HUES64 (cell line): Measurements from ENCODE around the gene TIMM10B. TPM values are rescaled to one million over a fixed set of nuclear protein-coding genes. Genes with fewer than 3 reads are reported as not detected.

Experiments used
- H3K27ac ChIP-seq: 2 replicates; pipeline ENCODE4 v1.7.0; 2013; ENCODE audit warnings: low read depth, low read length, inconsistent platforms
- H3K27me3 ChIP-seq: 2 replicates; pipeline ENCODE4 v1.6.1; 2013; ENCODE audit warnings: mild to moderate bottlenecking, low read length; ENCODE audit not compliant: insufficient read depth
- H3K36me3 ChIP-seq: 2 replicates; pipeline ENCODE4 v1.6.1; 2013; ENCODE audit warnings: mild to moderate bottlenecking, low read length; ENCODE audit not compliant: insufficient read depth
- H3K4me1 ChIP-seq: 2 replicates; pipeline ENCODE4 v1.6.1; 2013; ENCODE audit warnings: mild to moderate bottlenecking, low read length, moderate library complexity; ENCODE audit not compliant: insufficient read depth
- H3K4me3 ChIP-seq: 2 replicates; pipeline ENCODE4 v1.5.1; 2013; ENCODE audit warnings: mild to moderate bottlenecking, low read length, moderate library complexity
- H3K9ac ChIP-seq: 2 replicates; pipeline ENCODE4 v1.6.1; 2013; ENCODE audit warnings: mild to moderate bottlenecking, low read depth, low read length
- H3K9me3 ChIP-seq: 2 replicates; pipeline ENCODE4 v1.6.1; 2013; ENCODE audit warnings: low read depth, low read length; ENCODE audit not compliant: insufficient read depth
- WGBS: fragments of 150-250, 120-280 bp; methylation state at CpG from one replicate; pipeline ENCODE4 v1.1.7; 2013; ENCODE audit warnings: missing lambda C conversion rate; 5-methylcytosine and 5-hydroxymethylcytosine counted together
- polyA plus RNA-seq, 2 experiments: library from polyadenylated mRNA; stranded (reverse); fragments of 50-300 nt; gene quantifications; one replicate each; pipeline ENCODE4 v1.2.3, GENCODE V29; 2013

TIMM10B gene
- polyA plus RNA-seq (2013, experiment 1 of 2), result 30.7 TPM
- 31.5 TPM for polyA plus RNA-seq (2013, experiment 2 of 2)

DNA sequence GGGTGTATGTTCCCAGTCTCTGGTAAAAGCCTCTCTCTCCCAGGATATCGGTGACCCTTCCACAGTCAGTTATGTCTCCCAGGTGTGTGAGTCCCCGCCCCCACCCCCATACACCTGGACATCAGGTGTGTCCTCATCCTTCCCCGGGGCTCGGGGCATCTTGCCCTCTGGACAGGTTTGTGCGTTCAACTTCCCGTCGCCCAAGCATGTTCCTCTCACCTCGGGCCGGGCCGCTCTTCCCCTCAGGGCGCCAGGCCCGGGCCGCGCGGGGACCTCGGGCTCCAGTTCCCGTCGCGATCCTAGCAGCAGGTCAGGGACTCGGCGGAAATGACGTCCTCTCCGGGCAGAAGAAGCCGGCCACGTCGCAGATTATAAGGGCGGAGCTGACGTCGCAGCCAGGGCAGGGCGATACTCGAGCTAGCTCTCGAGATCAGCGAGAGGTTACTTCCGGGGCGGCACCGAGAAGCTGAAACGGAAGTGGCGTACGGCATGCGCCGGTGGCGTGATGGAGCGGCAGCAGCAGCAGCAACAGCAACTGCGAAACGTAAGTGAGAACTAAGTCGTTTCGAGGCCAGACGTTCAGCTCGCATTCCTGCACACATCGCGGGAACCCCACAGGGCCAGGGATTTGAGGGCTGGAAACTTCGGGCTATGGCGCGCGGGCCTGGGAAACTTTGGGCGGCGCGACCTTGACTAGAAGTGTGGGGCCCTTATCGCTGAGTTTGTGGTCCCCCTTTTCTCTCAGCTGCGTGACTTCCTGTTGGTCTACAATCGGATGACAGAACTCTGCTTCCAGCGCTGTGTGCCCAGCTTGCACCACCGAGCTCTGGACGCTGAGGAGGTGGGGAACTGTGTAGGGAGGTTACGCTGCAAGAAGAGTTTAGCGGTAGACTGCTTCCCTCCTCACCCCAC lies at the start of gene TIMM10B, which contains the start of gene ARFIP2:
TIMM10B (plus strand) TSS at position 490 of the 912 bp plus-strand sequence; CDS start at position 506, 16 bp downstream.
ARFIP2 (minus strand) TSS at position 320 of the 912 bp plus-strand sequence. CDS start 910 bp downstream, outside the sequence.
- Histone ChIP-seq H3K27ac (peak within 1 kb of the TSS; percentile 93), H3K4me1 (peaks cover 8% of the 10 kb centered on the region; the same call in 1 of the 2 replicates), H3K9me3 (no peaks in the 10 kb centered on the region), H3K4me3 (peak within 1 kb of the TSS; percentile 94), H3K27me3 (no peaks in the 10 kb centered on the region), H3K9ac (peak within 1 kb of the TSS; percentile 94), H3K36me3 (peaks cover 79% of the 10 kb centered on the region)
- under 1% methylated on average over 64 of the region's 66 CpGs for WGBS

- H3K36me3 ChIP-seq, result no peaks in the 10 kb centered on the region
- no peaks in the 10 kb centered on the region for H3K9me3 ChIP-seq
- no peak overlapping the region for H3K9ac ChIP-seq
- H3K27ac ChIP-seq, result no peak overlapping the region
- H3K27me3 ChIP-seq, result no peaks in the 10 kb centered on the region
- H3K4me1 ChIP-seq, result peaks cover 5% of the 10 kb centered on the region
- WGBS, result 82% methylated on average over 3 of the region's 3 CpGs
- no peak overlapping the region for H3K4me3 ChIP-seq
Measured at GRCh38 chr11:6431861-6432260, 49.4 kb upstream of the TIMM10B start.

GRCh38 chr11:6433998-6434660 lies 47.2 kb upstream of the TIMM10B start:
- H3K27ac ChIP-seq, result no peak overlapping the region
- H3K9me3 ChIP-seq, result no peaks in the 10 kb centered on the region
- WGBS, result 88% methylated on average over 5 of the region's 5 CpGs

DNA sequence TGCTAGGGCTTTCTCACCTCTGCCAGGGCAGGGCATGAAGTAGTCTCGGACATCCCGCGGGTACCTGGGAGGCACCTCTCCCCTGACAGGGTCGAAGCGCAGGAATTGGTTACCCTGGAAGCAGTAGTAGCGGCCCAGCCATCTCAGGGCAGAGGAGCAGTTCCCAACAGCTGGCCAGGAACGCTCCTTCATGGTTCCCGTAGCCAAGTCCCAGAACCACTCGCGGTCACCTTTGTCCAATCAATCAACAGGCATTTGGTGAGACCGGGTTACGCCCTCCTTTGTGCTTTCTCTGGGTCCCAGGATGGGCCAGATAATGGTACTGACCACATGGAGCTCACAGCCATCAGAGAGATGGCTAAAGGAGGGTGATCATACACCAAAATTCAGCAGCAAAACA lies 43.9 kb upstream of the TIMM10B start:
- WGBS, result 92% methylated on average over 12 of the region's 12 CpGs
- Histone ChIP-seq H3K9ac (no peak overlapping the region), H3K36me3 (no peaks in the 10 kb centered on the region), H3K27ac (no peak overlapping the region), H3K27me3 (no peaks in the 10 kb centered on the region), H3K4me1 (no peaks in the 10 kb centered on the region), H3K4me3 (no peak overlapping the region), H3K9me3 (no peaks in the 10 kb centered on the region)

More at GRCh38 chr11:6433998-6434660, 47.2 kb upstream of the TIMM10B start:
- Histone ChIP-seq H3K27me3 (no peaks in the 10 kb centered on the region), H3K9ac (no peak overlapping the region), H3K4me3 (no peak overlapping the region), H3K36me3 (no peaks in the 10 kb centered on the region), H3K4me1 (no peaks in the 10 kb centered on the region)

DNA sequence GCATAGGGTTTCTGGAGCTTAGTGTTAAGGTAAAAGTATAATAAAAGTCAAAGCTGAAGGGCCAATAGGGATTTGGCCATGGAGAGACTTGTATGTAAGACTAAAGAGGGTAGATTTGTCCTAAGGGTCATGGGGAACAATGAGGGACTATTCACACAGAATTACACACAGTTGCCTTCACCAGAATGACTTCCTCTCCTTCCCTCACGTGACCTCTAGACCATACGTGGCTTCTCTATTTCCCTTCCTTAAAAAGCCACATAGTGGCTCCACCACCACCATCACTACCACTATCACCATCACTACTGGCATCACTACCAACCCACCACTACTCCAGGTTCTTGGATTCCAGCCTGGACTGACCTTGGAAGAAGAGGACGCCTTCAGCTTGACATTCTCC lies 43.3 kb upstream of the TIMM10B start:
- 88% methylated on average over 3 of the region's 3 CpGs for WGBS
- Histone ChIP-seq H3K9me3 (no peaks in the 10 kb centered on the region), H3K4me3 (no peak overlapping the region), H3K27ac (no peak overlapping the region), H3K36me3 (no peaks in the 10 kb centered on the region), H3K9ac (no peak overlapping the region), H3K4me1 (no peaks in the 10 kb centered on the region), H3K27me3 (no peaks in the 10 kb centered on the region)

DNA sequence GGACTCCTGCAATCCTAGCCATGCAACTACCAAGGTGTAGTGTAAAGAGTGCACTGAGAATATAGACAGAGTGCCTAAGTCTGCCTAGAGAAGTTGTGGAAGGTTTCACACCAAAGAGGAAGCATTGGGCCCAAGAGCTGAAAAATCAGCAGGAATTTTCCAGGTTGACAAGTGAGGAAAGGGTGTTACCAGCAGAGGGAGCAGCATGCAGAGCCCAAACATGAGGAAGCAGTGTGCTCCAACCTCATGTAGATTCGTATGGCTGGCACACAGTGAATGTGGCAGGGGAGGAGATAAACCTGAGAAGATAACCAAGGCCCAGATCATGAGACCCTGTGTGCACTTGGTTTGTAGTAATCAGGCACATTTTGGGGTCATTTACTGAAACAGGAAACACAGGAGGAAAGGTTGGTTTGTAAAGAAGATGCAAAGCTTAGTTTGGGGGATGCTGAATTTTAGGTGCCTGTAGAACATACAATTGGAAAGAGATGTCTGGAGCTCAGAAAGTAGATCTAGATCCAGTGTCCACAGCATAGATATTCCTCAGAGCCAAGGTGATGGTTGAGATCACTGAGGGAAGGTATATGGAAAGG lies 42.2 kb upstream of the TIMM10B start:
- no peaks in the 10 kb centered on the region for H3K36me3 ChIP-seq
- no peaks in the 10 kb centered on the region for H3K4me1 ChIP-seq
- H3K9ac ChIP-seq, result no peak overlapping the region
- no peaks in the 10 kb centered on the region for H3K9me3 ChIP-seq
- 33% methylated on average over 1 of the region's 1 CpG for WGBS
- no peak overlapping the region for H3K4me3 ChIP-seq
- no peaks in the 10 kb centered on the region for H3K27me3 ChIP-seq
- H3K27ac ChIP-seq, result no peak overlapping the region

- no peaks in the 10 kb centered on the region for H3K4me1 ChIP-seq
- no peak within 1 kb of the TSS; the same call in 1 of the 2 replicates for H3K27ac ChIP-seq
- no peak within 1 kb of the TSS for H3K4me3 ChIP-seq
- no peaks in the 10 kb centered on the region for H3K36me3 ChIP-seq
- H3K9me3 ChIP-seq, result no peaks in the 10 kb centered on the region
- no peak within 1 kb of the TSS for H3K9ac ChIP-seq
- WGBS, result 71% methylated on average over 3 of the region's 3 CpGs
- H3K27me3 ChIP-seq, result no peaks in the 10 kb centered on the region
Measured at GRCh38 chr11:6440906-6441358, 40.4 kb upstream of the TIMM10B start, which contains the start of gene HPX. Gene HPX, minus strand, starts transcription at chr11:6440987. Its CDS starts 24 bp downstream, at chr11:6440963.

DNA sequence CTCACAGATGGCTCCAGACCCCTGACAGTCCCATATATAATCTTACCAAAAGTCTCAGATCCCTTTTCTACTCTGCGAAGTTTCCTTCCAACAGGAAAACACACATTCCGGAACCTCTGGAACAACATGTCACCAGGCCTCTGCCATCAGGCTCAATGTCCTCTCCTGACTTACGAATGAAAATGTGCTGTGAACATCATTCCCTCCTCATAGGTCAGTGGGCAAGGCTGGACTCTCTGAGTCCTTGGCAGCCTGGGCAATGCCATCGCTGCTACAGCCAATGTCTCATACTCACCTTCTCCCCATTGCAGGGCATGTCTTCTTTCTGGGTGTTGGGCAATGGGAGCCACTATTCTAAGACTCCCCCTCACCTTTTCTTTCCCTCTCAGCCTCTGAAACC lies 38.9 kb upstream of the TIMM10B start:
- H3K27me3 ChIP-seq, result no peaks in the 10 kb centered on the region
- no peaks in the 10 kb centered on the region for H3K36me3 ChIP-seq
- no peak overlapping the region for H3K4me3 ChIP-seq
- no peaks in the 10 kb centered on the region for H3K9me3 ChIP-seq
- H3K9ac ChIP-seq, result no peak overlapping the region
- H3K27ac ChIP-seq, result no peak overlapping the region
- H3K4me1 ChIP-seq, result no peaks in the 10 kb centered on the region
- WGBS, result 91% methylated on average over 4 of the region's 4 CpGs

DNA sequence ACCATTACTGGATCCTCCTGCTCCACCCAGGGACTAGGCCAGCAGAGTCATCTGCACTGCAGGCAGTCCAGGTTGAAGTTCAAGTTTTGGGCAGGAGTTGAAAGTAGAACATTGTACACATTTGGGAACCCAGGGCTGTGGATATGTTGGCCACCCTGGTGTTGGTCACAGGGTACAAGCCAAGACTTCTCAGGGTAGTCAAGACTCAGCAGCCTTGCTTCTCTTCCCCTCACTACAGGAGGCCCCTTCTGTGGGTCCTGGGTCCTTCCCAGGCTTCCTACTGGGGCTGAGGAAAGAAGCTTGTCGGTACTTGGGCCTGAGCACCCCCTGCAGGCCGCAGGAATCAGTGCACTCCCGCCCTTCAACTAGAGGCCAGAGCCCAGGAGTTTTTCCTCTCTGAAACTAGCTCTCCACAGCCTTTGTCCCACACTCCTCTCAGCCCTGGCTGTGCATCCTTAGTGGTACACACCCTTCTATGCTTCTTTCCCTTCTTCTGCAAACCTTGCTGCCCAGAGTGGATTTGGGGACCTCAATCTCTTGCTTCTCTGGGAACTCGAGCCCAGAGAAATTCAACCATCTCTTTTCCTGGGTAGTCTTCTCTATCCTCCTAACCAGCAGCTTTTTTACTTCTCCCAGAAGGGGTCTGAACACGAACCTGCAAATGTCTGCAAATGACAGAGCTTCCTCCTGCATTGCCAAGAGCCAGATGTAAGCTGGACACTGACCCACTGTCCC lies 37.9 kb upstream of the TIMM10B start:
- H3K9ac ChIP-seq, result no peak overlapping the region
- H3K9me3 ChIP-seq, result no peaks in the 10 kb centered on the region
- H3K27me3 ChIP-seq, result no peaks in the 10 kb centered on the region
- 25% methylated on average over 5 of the region's 5 CpGs for WGBS
- H3K27ac ChIP-seq, result no peak overlapping the region
- no peaks in the 10 kb centered on the region for H3K36me3 ChIP-seq
- no peak overlapping the region for H3K4me3 ChIP-seq
- no peaks in the 10 kb centered on the region for H3K4me1 ChIP-seq

DNA sequence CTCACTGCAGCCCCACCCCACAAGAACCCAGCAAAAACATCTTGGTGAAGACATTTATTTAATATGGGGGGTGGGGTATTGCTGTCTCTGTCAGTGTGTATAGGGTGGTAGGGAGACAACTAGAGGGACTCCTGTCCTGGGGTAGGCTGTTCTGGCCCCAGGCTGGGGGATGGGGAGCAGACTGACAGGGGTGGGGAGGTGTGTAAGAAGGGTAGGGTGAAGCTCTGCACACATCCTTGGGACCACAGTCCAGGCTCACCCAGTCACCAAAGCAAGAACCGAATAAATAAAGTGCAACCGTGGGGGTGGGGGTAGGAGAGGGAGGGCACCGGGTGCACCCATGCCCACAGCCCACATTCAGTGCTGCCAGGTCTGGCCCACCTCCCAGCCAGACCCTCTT lies 32.7 kb upstream of the TIMM10B start:
- peaks cover 15% of the 10 kb centered on the region for H3K36me3 ChIP-seq
- no peak overlapping the region for H3K27ac ChIP-seq
- no peak overlapping the region for H3K9ac ChIP-seq
- WGBS, result 90% methylated on average over 2 of the region's 3 CpGs
- no peaks in the 10 kb centered on the region for H3K9me3 ChIP-seq
- H3K27me3 ChIP-seq, result no peaks in the 10 kb centered on the region
- H3K4me3 ChIP-seq, result no peak overlapping the region
- H3K4me1 ChIP-seq, result no peaks in the 10 kb centered on the region
